DMS114 treated with DMSO at 0.1 percent for 48 hours (cell line): Measurements from ENCODE around the gene PECR.

ENCODE experiments used
- DNase-seq: peaks from one replicate; lab custom pipeline; 2025; ENCODE audit not compliant: unreplicated experiment; lab: John Stamatoyannopoulos, UW

The PECR gene

DNA sequence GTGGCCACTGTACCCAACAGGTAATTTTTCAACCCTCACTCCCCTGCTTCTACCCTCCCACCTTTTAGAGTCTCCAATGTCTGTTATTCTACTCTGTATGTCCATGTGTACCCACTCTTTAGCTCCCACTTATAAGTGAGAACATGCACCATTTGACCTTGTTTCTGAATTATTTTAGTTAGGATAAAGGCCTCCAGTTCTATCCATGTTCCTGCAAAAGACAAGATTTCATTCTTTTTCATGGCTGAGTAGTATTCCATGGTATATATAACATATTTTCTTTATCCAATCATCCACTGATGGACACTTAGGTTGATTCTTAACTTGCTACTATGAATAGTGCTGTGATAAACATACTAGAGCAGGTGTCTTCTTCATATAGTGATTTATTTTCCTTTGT is 9.1 kb downstream of the PECR start:
- DNase-seq: no peak

DNA sequence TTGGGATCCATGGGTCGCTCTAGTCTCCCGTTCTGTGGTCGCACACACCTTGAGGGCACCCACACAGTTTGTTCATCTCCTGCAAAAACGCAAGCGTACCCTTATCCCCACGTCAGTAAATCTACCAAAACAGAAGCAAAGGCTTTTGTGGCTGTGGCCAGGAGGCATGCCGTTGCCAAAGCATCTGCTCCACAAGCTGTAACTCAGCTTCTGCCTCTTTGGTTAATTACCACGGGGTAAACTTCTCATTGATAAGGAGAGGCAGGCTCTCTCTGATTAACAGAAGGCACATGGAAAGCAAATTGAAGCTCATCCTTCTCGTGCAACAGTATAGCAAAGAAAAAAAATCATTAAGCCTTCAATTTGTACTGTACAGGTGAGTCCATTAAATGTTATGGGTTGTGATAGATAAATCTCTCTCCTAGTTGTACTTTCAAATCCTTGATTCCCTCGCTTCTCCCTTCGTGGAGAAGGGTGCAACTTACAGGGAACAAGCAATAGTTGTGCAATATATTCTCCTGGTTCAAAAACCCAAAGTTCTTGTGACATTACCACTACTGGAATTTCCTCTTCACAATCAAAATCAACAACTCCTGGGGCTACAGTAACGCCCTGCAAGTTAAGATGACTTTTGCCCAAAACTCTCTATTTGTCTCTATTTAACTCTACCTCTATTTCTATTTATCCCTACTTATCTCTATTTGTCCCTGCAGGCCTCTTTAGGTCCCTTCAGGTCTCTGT is 10.3 kb downstream of the PECR start:
- DNase-seq: no peak

- DNase-seq: no peak
Measured at GRCh38 chr2:216070195-216070594, 11.4 kb downstream of the PECR start.

DNA sequence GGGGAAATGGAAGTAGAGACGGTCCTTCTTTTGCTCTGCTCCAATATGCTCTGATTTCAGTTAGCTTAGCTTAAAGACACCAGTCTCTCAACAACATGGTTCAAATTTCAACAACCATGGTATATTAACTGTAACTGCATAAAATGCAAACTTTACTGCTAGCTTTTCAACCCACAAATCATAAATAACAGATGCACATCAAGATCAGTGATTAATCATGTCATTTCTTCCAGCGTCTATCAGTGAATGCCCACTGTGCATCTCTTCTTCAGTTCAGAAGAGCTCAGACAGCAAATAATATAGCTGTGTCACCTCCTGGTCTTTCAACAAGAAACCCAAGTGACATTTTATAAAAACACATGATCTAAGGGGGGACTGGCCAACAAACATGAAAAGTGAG is 12.6 kb downstream of the PECR start:
- no peak for DNase-seq

GRCh38 chr2:216066230-216066629 is 15.4 kb downstream of the PECR start:
- no peak for DNase-seq

DNA sequence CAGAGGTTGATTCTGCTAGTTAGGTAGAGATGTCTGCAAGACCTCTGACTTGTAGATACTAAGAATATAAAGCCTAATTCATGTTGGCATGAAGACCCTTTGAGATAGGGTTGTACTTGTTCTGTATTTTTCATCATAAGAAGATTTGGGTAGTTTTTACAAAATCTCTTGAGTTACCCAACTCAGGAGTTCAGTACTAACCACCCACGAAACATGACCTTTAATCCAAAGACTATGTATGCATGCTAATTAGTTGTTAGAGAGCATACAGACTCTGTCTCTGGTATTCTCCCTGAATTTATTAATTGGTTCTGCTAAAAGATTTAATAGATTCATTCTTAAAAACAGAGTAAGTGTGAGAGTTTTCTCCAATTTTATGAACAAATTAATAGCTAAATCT is 16.9 kb downstream of the PECR start:
- no peak for DNase-seq

DNA sequence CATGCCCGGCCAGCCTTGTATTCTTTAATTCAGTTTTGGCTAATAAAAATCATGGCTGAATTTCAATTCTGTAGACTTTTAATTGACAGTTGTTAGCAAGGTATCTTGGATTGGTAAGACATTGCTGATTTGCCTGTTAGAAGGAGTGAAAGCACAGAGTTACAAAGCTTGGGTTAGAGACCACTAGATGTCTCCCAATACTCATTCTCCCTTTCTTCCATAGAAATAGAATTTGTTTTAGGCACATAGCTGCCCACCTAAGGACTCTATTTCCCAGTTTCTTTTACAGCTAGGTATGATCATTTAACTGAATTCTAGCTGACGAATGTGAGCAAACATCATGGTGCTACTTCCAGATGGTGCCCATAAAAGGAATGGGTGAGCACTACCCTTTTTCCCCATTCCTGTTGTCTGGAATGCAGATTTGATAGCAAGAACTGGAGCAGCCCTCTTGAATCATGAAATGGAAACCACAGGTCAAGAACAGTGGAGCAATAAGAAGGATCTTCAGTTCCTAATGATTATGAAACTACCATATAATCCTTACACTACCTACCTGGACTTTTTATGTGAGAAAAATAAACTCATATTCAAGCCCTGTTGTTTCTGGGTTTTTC is 17.5 kb downstream of the PECR start:
- DNase-seq: no peak

- DNase-seq: no peak
Measured at GRCh38 chr2:216059233-216059834, 22.3 kb downstream of the PECR start.

- DNase-seq: no peak
Measured at GRCh38 chr2:216057688-216058193, 23.9 kb downstream of the PECR start.

DNA sequence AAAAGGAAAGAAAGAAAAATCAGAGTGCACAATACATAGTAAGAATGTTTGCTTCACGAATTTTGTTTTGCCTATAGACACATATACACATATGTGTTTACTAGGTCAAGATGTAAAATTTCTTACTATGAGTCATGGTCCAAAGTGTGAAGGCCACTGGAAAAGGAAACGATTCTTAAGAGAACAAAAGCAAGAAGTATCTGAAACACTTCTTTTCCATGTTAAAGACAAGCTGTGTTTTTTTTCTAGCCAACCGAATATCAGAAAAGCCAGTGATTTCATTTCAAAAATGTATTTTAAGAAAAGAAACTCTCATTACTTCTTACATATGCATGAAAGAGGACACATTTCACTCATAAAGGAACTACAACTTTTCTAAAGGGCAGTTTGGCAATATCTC is 24.9 kb downstream of the PECR start:
- no peak for DNase-seq

DNA sequence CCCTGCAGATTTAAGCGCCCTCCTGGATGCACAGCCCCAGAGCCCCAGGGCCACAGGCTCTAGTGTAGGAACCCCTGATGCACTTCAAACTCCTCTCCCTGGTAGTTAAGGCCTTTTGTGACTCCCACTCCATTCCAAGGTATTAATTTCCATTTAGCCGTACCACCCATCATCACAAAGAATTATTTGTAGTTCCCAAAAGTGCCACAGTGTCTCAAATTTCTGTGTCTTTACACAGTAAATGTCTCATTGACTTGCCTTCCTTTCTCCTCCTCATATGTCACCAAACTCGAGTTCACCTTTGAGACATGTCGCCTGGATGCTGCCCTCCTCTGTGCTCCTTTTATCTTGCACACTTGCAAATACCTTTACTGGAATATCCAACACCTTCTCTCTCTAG is 25.9 kb downstream of the PECR start:
- no peak for DNase-seq

- DNase-seq: no peak
Measured at GRCh38 chr2:216052420-216052819, 29.2 kb downstream of the PECR start.

GRCh38 chr2:216051350-216051749 is 30.3 kb downstream of the PECR start:
- no peak for DNase-seq

GRCh38 chr2:216049452-216049851 is 32.2 kb downstream of the PECR start:
- DNase-seq: no peak

DNA sequence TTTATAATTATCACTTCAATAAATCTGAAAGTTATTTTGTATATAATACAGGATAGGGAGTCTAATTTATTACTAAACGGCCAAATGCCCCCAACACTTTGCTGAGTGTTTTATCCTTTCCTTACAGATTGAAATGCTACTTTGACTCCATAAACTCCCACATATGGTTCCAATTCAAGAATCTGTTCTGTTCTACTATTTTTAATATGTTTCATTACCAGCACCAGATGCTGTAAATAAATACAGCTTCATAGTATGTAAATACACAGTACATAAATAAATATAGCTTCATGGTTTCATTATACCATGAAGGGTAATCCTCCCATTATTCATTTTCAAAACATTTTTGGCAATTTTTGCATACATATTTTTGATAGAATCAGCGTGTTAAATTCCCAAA is 34.2 kb downstream of the PECR start:
- no peak for DNase-seq

DNA sequence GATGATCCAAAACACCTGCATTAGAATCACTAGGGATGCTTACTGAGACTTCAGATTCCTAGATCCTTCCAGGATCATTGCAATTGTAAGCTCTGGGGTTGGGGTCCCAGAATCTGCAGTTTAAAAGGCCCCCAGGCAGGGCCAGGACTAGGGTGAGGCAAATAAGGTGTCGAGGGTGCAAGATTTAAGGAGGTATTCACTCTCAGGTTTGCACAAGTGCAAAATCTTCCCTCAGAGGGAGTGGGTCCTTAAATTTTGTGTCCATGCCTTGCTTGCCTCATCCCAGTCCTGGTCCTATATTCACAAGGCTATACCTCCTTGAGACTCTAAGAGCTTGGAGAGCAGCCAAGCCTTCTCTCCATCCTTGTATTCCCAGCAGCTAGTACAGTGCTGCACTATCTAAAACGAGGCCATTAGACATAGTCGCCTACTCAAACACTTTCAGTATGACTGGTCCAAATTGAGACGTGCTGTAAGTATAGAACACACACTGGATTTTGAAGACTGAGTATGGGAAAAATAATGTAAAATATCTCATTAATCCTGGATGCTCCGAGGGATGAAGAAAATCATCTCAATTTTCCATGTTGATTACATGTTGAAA is 36.6 kb downstream of the PECR start:
- DNase-seq: no peak

DNA sequence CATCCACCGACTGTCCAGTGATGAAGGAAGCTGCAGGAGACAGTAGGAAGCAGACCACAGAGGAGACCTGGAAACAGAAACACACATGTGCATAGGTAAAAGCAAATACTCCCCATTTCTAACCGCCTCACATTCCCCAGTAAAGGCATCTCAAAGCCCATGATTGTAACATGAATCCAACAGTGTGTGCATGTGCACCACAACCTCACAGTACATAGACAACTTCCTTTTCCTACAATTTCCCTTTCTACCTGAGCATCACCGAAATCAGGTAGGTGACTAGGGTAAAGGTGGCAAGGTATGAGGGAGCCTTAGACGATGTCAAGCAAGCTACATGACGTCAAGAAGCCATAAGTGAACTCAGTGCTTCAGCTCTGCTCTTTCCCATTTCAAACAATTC is 37.7 kb downstream of the PECR start:
- no peak for DNase-seq

DNA sequence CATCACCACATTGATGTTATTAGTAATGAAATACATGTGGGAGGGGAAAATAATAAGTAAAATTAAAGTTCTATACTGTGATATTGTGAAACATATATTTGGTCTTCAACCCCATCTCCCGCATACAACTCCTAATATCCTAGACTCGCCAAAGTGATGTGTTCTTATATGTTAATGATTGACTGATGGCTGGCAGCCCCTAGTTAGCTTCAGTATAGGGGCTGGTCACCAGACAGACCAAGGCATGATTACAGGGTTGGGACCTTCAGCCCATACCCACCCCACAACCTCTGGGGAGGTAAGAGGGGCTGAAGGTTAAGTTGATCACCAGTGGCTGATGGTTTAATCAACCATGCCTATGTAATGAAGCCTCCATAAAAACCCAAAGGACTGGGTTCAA is 40.2 kb downstream of the PECR start:
- DNase-seq: no peak

- no peak for DNase-seq
Measured at GRCh38 chr2:216039918-216040317, 41.7 kb downstream of the PECR start.

DNA sequence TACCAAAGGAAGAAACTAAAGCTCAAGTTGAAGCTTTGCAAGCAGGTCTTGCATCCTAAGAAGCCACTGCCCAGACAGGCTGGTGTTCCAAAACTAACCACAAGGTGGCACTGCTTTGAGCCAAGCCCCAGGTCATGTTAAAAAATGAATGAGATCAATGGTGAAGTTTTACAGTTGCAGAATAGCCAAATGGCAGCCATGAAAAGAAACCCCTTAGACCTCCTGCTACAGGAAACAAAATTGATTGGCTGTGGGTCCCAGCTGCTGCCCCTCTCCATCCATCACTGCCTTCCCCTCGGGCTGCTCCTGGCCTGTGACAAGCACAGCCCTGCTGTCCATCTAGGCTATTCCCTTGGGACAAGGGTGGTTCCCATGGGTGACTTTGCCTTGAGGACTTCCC is 47.5 kb downstream of the PECR start:
- no peak for DNase-seq

DNA sequence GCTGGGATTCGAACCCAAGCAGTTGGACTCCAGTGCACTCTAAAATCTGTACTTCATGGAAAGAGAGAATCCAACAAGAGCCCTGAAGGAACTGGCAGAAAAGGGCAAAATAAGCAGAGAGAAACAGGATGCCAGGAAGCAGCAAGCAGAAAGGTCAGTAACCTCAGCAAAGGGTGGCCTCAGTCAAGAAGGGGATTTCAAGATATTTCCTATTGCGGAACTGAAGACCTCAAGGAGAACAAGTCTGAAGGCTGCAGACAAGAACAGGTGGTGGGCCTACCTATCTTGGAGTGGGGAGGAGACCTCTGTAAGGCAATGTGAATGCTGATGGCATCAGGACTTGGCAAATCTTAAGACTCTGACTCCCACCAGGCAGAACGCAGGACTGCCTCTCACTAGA is 48.2 kb downstream of the PECR start:
- DNase-seq: no peak
